ENCODE results near the gene FPR3.

The FPR3 gene

DNA sequence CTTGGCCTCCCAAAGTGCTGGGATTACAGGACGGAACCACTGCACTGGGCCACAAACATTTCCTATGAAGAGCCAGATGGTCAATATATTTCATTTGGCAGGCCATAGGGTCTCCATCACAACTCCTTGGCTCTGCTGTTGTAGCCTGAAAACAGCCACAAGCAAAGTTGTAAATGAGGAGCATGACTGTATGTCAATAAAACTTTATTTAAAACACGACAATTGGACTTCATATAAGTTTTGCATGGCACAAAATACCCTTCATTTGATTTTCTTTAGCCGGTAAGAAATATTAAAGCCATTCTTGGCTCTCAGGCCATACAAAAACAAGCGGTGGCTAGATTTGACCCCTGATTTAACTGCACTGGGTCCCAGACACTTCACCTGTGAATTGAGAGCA, 40.2 kb upstream of the FPR3 start:
- TF ChIP-seq, protein P1, sequence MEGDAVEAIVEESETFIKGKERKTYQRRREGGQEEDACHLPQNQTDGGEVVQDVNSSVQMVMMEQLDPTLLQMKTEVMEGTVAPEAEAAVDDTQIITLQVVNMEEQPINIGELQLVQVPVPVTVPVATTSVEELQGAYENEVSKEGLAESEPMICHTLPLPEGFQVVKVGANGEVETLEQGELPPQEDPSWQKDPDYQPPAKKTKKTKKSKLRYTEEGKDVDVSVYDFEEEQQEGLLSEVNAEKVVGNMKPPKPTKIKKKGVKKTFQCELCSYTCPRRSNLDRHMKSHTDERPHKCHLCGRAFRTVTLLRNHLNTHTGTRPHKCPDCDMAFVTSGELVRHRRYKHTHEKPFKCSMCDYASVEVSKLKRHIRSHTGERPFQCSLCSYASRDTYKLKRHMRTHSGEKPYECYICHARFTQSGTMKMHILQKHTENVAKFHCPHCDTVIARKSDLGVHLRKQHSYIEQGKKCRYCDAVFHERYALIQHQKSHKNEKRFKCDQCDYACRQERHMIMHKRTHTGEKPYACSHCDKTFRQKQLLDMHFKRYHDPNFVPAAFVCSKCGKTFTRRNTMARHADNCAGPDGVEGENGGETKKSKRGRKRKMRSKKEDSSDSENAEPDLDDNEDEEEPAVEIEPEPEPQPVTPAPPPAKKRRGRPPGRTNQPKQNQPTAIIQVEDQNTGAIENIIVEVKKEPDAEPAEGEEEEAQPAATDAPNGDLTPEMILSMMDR (conservative IDR thresholded peaks at IDR 0.05; ENCODE audit: low read depth) = no peak
- CTCF ChIA-PET = no interaction called here
- DNase-seq (ENCODE audit: low spot score) = no peak
- H3K27ac ChIP-seq = no peak overlapping the region
- POLR2A ChIA-PET (ENCODE audit: low non-redundant PET) = no interaction called here

DNA sequence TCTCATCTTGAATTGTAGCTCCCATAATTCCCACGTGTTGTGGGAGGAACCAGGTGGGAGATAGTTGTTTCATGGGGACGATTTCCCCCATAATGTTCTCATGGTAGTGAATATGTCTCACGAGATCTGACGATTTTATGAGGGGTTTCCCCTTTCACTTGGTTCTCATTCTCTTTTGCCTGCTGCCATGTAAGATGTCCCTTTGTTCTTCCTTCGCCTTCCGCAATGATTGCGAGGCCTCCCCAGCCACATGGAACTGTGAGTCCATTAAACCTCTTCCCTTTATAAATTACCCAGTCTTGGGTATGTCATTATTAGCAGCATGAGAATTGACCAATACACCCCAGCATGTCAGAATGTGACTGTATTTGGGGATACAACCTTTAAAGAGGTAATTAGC, 39.4 kb upstream of the FPR3 start:
- TF ChIP-seq, protein P1 (conservative IDR thresholded peaks at IDR 0.05; ENCODE audit: low read depth) = no peak
- ChIA-PET POLR2A (ENCODE audit: low non-redundant PET) (no interaction called here), CTCF (no interaction called here)
- H3K27ac ChIP-seq = no peak overlapping the region
- DNase-seq (ENCODE audit: low spot score) = no peak

GRCh38 chr19:51760697-51761356, 34.1 kb upstream of the FPR3 start, which contains the start of gene FPR2:
FPR2 (plus strand) TSS chr19:51761180; CDS start chr19:51768659, 7,479 bp downstream.
- TF ChIP-seq, protein P1 (conservative IDR thresholded peaks at IDR 0.05; ENCODE audit: low read depth) = no peak
- DNase-seq (ENCODE audit: low spot score) = no peak
- ChIA-PET CTCF (no interaction called here), POLR2A (ENCODE audit: low non-redundant PET) (no interaction called here)
- no peak within 1 kb of the TSS for H3K27ac ChIP-seq

DNA sequence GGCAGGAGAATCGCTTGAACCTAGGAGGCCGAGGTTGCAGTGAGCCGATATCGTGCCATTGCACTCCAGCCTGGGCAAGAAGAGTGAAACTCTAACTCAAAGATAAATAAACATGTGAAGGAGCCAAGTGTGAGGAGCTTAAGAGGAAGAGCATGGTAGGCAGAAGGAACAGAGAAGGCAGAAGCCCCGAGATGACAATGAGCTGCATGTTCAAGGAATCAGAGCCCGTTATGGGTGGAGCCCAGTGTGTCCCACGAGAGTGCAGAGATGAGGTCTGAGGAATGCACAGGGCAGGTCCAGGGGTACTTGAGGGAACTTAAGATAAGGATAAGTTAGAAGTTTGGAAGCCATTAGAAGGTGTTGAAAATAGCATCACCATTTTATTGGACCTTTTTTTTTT, 33.3 kb upstream of the FPR3 start:
- H3K27ac ChIP-seq = no peak overlapping the region
- CTCF ChIA-PET = interaction anchor here (1.0 kb wide), 1 partner anchor 16 kb away, joined by 5 read pairs; no protein-coding TSS in a partner anchor
- TF ChIP-seq, protein P1 (conservative IDR thresholded peaks at IDR 0.05; ENCODE audit: low read depth) = no peak
- POLR2A ChIA-PET (ENCODE audit: low non-redundant PET) = no interaction called here
- no peak for DNase-seq (ENCODE audit: low spot score)

DNA sequence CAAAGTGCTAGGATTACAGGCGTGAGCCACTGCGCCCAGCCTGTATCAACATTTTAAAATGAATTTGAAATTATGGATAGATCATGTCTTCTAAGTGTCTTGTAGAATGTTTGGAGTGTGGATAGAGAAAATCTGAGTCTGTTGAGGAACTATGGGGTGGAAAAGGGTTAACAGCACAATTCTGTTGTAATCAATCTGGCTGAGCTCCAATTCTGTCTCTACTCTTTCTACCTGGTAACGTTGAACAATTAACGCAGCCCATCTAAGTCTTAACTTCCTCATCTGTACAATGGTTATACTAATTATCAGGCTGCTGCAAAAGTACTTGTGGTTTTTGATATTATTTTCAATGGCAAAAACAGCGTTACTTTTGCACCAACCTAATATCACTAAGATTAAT, 29.9 kb upstream of the FPR3 start:
- DNase-seq (ENCODE audit: low spot score) = no peak
- POLR2A ChIA-PET (ENCODE audit: low non-redundant PET) = no interaction called here
- no peak overlapping the region for H3K27ac ChIP-seq
- TF ChIP-seq, protein P1 (conservative IDR thresholded peaks at IDR 0.05; ENCODE audit: low read depth) = no peak
- CTCF ChIA-PET = interaction anchor here (0.6 kb wide), 1 partner anchor 38 kb away, joined by 3 read pairs; no protein-coding TSS in a partner anchor

GRCh38 chr19:51766461-51766860, 28.5 kb upstream of the FPR3 start:
- no peak overlapping the region for H3K27ac ChIP-seq
- POLR2A ChIA-PET (ENCODE audit: low non-redundant PET) = no interaction called here
- CTCF ChIA-PET = no interaction called here
- DNase-seq (ENCODE audit: low spot score) = no peak
- TF ChIP-seq, protein P1 (conservative IDR thresholded peaks at IDR 0.05; ENCODE audit: low read depth) = no peak
